ENCODE measurements around the gene SERPINC1. TPM values are rescaled to one million over a fixed set of nuclear protein-coding genes. Genes with fewer than 3 reads are reported as not detected.

The SERPINC1 gene
- total and polyA plus RNA-seq, 2 of the 13 experiments (the other 11 are each of a cell fraction or from before 2014, with no cell fraction given) = 142 to 205 TPM

GRCh38 chr1:173867753-173868265 is 49.3 kb downstream of the SERPINC1 start, which contains the start of gene GAS5 (continued):
- TF ChIP-seq ZNF318 (CRISPR knock-in tag; IDR thresholded peaks at IDR 0.05) (0 out of 2 replicates have a peak, but pooled peaks have one; percentile 36), ARID3A (IDR thresholded peaks at IDR 0.05; ENCODE audit: low read depth, low read length) (peak; percentile 28; the same call in 1 of the 2 replicates), ZNF276 (CRISPR knock-in tag; IDR thresholded peaks at IDR 0.05; ENCODE audit: low read depth) (no peak), ZNF644 (CRISPR knock-in tag; IDR thresholded peaks at IDR 0.05; ENCODE audit: low read depth) (no peak), MXD1 (CRISPR knock-in tag; IDR thresholded peaks at IDR 0.05) (no peak), MAFF (IDR thresholded peaks at IDR 0.05; ENCODE audit: low read depth, low read length) (no peak), ZUFSP (CRISPR knock-in tag; IDR thresholded peaks at IDR 0.05; ENCODE audit: borderline replicate concordance) (no peak), ZNF451 (CRISPR knock-in tag; IDR thresholded peaks at IDR 0.05) (no peak), ZKSCAN1 (IDR thresholded peaks at IDR 0.05; ENCODE audit: low read length) (0 out of 2 replicates have a peak, but pooled peaks have one; percentile 34), TBP (CRISPR knock-in tag; IDR thresholded peaks at IDR 0.05) (no peak), EHMT2 (IDR thresholded peaks at IDR 0.05; ENCODE audit: borderline replicate concordance, low read depth, low read length) (no peak), PCBP2 (optimal IDR thresholded peaks at IDR 0.05; ENCODE audit: low read depth, low read length, poor library complexity, severe bottlenecking) (no peak), HNF4A (CRISPR knock-in tag; IDR thresholded peaks at IDR 0.05) (no peak), SKI (IDR thresholded peaks at IDR 0.05; ENCODE audit: partially characterized antibody) (peak; percentile 16), ZNF841 (CRISPR knock-in tag; IDR thresholded peaks at IDR 0.05; ENCODE audit: borderline replicate concordance) (no peak), SRY (CRISPR knock-in tag; IDR thresholded peaks at IDR 0.05) (peak; percentile 57; the same call in 1 of the 2 replicates)

Measured in HepG2 (cell line).